ENCODE measurements around the gene CIDEB.

- no peak for TF ChIP-seq GATA3 (IDR thresholded peaks at IDR 0.05; ENCODE audit: low read depth, low read length)
- TF ChIP-seq GATA2 (IDR thresholded peaks at IDR 0.05; ENCODE audit: low read depth, low read length), result no peak
Measured at GRCh38 chr14:24315243-24315806, 7.5 kb upstream of the CIDEB start.
